ENCODE data around the gene CLEC18B.
"Not testable (repeated sequence)": the region's sequence is repeated elsewhere in the genome, so short reads cannot be mapped to it uniquely, and the experiment has no call there.

Gene CLEC18B

GRCh38 chr16:74420612-74421481 is at the start of gene CLEC18B:
Gene CLEC18B, minus strand, starts transcription at chr16:74421478. Its CDS starts 208 bp downstream, at chr16:74421270.
- DNase-seq (ENCODE audit: low read depth): not testable (repeated sequence)

GRCh38 chr16:74469946-74470478 is 48.7 kb upstream of the CLEC18B start:
- no peak for DNase-seq (ENCODE audit: low read depth)

- DNase-seq (ENCODE audit: low read depth): no peak
These were observed 47.7 kb upstream of the CLEC18B start for GRCh38 chr16:74468807-74469525.

GRCh38 chr16:74466872-74467271 is 45.6 kb upstream of the CLEC18B start:
- no peak for DNase-seq (ENCODE audit: low read depth)

GRCh38 chr16:74465851-74466685 is 44.8 kb upstream of the CLEC18B start:
- DNase-seq (ENCODE audit: low read depth): no peak

GRCh38 chr16:74465281-74465680 is 44.0 kb upstream of the CLEC18B start:
- DNase-seq (ENCODE audit: low read depth): no peak

GRCh38 chr16:74463888-74464287 is 42.6 kb upstream of the CLEC18B start:
- DNase-seq (ENCODE audit: low read depth): no peak

GRCh38 chr16:74462361-74462760 is 41.1 kb upstream of the CLEC18B start:
- no peak for DNase-seq (ENCODE audit: low read depth)

GRCh38 chr16:74461826-74462225 is 40.5 kb upstream of the CLEC18B start:
- DNase-seq (ENCODE audit: low read depth): no peak

- DNase-seq (ENCODE audit: low read depth): no peak
These were observed 39.3 kb upstream of the CLEC18B start for GRCh38 chr16:74460542-74460941.

GRCh38 chr16:74456290-74456625 is 35.0 kb upstream of the CLEC18B start:
- no peak for DNase-seq (ENCODE audit: low read depth)

- DNase-seq (ENCODE audit: low read depth): no peak
These were observed 34.5 kb upstream of the CLEC18B start for GRCh38 chr16:74455619-74456289.

- DNase-seq (ENCODE audit: low read depth): no peak
These were observed 33.9 kb upstream of the CLEC18B start for GRCh38 chr16:74455213-74455612.

- no peak for DNase-seq (ENCODE audit: low read depth)
These were observed 30.9 kb upstream of the CLEC18B start for GRCh38 chr16:74451951-74452758.

- DNase-seq (ENCODE audit: low read depth): no peak
These were observed 29.9 kb upstream of the CLEC18B start for GRCh38 chr16:74450967-74451760.

- no peak for DNase-seq (ENCODE audit: low read depth)
These were observed 29.0 kb upstream of the CLEC18B start for GRCh38 chr16:74450236-74450635.

GRCh38 chr16:74449470-74449869 is 28.2 kb upstream of the CLEC18B start:
- no peak for DNase-seq (ENCODE audit: low read depth)

- no peak for DNase-seq (ENCODE audit: low read depth)
These were observed 27.7 kb upstream of the CLEC18B start for GRCh38 chr16:74448990-74449389.

- DNase-seq (ENCODE audit: low read depth): no peak
These were observed 26.3 kb upstream of the CLEC18B start for GRCh38 chr16:74447578-74447977.

GRCh38 chr16:74446866-74447265 is 25.6 kb upstream of the CLEC18B start:
- no peak for DNase-seq (ENCODE audit: low read depth)

Measured in stimulated activated CD8-positive, alpha-beta memory T cell treated with anti-CD3 and anti-CD28 coated beads, Interleukin-4, amount 100 ng/mL, for 24 hours (primary cell).